HUES48 (cell line): ENCODE data around the gene CAPZA1.
"Not testable (repeated sequence)": the region's sequence is repeated elsewhere in the genome, so short reads cannot be mapped to it uniquely, and the experiment has no call there.

Source experiments
- H3K27ac ChIP-seq: one replicate; pipeline ENCODE4 v1.7.0; 2013; ENCODE audit warnings: low read depth, low read length, inconsistent platforms
- H3K27me3 ChIP-seq: 2 replicates; pipeline ENCODE4 v1.6.1; 2013; ENCODE audit warnings: mild to moderate bottlenecking, low read length; ENCODE audit not compliant: control insufficient read depth, insufficient read depth
- H3K36me3 ChIP-seq: 2 replicates; pipeline ENCODE4 v1.6.1; 2013; ENCODE audit warnings: low read length; ENCODE audit not compliant: control insufficient read depth, insufficient read depth
- H3K4me1 ChIP-seq: 2 replicates; pipeline ENCODE4 v1.6.1; 2013; ENCODE audit warnings: mild to moderate bottlenecking, low read length; ENCODE audit not compliant: control insufficient read depth, insufficient read depth
- H3K4me3 ChIP-seq: 2 replicates; pipeline ENCODE4 v1.5.1; 2013; ENCODE audit warnings: mild to moderate bottlenecking, low read depth, low read length
- H3K9ac ChIP-seq: 2 replicates; pipeline ENCODE4 v1.6.1; 2013; ENCODE audit warnings: mild to moderate bottlenecking, low read depth, low read length, moderate library complexity
- H3K9me3 ChIP-seq: 2 replicates; pipeline ENCODE4 v1.6.1; 2013; ENCODE audit warnings: low read length; ENCODE audit not compliant: control insufficient read depth, insufficient read depth

CAPZA1 gene

GRCh38 chr1:112629256-112629655 lies 9.6 kb downstream of the CAPZA1 start:
- H3K27ac ChIP-seq = no peak overlapping the region
- H3K4me1 ChIP-seq = no peaks in the 10 kb centered on the region
- peaks cover 23% of the 10 kb centered on the region for H3K36me3 ChIP-seq

GRCh38 chr1:112633628-112634027 lies 14.0 kb downstream of the CAPZA1 start:
- no peaks in the 10 kb centered on the region for H3K9me3 ChIP-seq
- H3K27me3 ChIP-seq = no peaks in the 10 kb centered on the region
- H3K36me3 ChIP-seq = 0 out of 2 replicates have a peak, but pooled peaks cover 10% of the 10 kb centered on the region
- H3K9ac ChIP-seq = no peak overlapping the region
- no peaks in the 10 kb centered on the region for H3K4me1 ChIP-seq
- no peak overlapping the region for H3K4me3 ChIP-seq
- no peak overlapping the region for H3K27ac ChIP-seq

More at GRCh38 chr1:112629256-112629655, 9.6 kb downstream of the CAPZA1 start:
- H3K27me3 ChIP-seq = no peaks in the 10 kb centered on the region
- H3K4me3 ChIP-seq = no peak overlapping the region
- H3K9me3 ChIP-seq = no peaks in the 10 kb centered on the region
- no peak overlapping the region for H3K9ac ChIP-seq

- Histone ChIP-seq H3K9ac (no peak overlapping the region), H3K9me3 (peaks cover 4% of the 10 kb centered on the region; the same call in 1 of the 2 replicates), H3K4me1 (no peaks in the 10 kb centered on the region), H3K4me3 (no peak overlapping the region), H3K27me3 (no peaks in the 10 kb centered on the region), H3K27ac (no peak overlapping the region), H3K36me3 (0 out of 2 replicates have a peak, but pooled peaks cover 7% of the 10 kb centered on the region)
Measured at GRCh38 chr1:112634367-112634766, 14.7 kb downstream of the CAPZA1 start.

- Histone ChIP-seq H3K27me3 (no peaks in the 10 kb centered on the region), H3K4me1 (no peaks in the 10 kb centered on the region), H3K4me3 (no peak overlapping the region), H3K9ac (no peak overlapping the region), H3K36me3 (0 out of 2 replicates have a peak, but pooled peaks cover 3% of the 10 kb centered on the region), H3K9me3 (peaks cover 5% of the 10 kb centered on the region; the same call in 1 of the 2 replicates), H3K27ac (no peak overlapping the region)
Measured at GRCh38 chr1:112636056-112636455, 16.4 kb downstream of the CAPZA1 start.

DNA sequence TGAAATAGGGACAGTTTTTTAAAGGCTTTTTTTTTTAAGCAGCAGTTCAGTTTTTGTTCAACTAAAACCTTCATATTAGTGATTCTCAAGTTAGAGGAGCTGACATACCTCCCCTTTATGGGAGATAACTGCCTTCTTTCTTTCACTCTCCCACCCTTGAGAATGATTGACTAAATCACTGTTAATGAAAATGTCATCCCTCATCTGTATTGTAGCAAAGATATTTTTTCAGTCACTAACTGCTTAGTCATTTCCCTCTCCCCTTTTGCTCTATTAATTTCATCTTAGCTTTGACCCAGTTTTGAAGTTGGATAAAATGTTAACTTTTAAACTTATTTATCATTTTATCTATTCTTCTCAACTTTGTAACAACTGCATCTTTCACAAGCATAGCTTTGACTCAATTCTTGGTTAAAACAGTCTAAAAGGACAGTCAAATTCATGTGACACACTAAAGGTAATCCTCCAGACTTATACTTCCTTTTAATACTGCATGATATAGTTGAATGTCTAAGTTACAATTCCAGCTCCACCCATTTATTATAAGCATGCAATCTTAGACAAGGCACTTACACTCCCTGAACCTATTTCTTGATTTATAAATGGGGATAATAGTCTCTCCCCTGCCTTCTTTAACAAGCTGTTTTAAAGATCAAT lies 17.1 kb downstream of the CAPZA1 start:
- H3K9ac ChIP-seq = no peak overlapping the region
- no peak overlapping the region for H3K4me3 ChIP-seq
- H3K36me3 ChIP-seq = no peaks in the 10 kb centered on the region
- H3K27me3 ChIP-seq = no peaks in the 10 kb centered on the region
- H3K4me1 ChIP-seq = no peaks in the 10 kb centered on the region
- no peak overlapping the region for H3K27ac ChIP-seq
- peaks cover 5% of the 10 kb centered on the region; the same call in 1 of the 2 replicates for H3K9me3 ChIP-seq

DNA sequence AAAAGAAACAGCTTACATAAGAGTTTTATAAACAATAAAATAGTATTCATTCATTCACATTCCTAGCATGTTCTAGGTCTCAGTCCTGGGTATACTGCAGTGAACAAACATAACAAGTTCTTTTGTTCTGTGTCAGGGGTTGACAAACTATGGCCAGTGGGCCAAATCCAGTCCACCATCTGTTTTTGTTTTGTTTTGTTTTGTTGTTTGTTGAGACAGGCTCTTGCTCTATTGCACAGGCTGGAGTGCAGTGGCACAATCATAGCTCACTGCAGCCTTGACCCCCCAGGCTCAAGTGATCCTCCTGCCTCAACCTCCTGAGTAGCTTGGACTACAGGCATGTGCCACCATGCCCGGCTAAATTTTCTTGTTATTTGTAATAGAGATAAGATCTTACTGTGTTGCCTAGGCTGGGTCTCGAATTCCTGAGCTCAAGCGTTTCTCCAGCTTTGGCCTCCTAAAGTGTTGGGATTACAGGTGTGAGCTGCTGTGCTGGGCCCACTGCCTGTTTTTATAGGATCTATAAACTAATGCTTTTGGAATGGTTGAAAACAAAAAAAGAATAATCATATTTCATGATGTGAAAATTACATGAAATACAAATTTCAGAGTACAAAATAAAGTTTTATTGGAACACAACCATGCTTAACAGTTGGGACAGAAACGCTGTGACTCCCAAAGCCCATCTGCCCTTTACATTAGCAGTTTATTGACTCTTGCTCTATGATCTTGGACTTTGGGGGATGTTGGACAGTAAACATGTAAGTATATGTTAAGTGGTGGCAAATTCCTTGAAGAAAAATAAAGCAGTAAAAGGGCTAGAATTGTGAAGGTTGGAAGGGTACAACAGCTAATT lies 17.9 kb downstream of the CAPZA1 start:
- Histone ChIP-seq H3K36me3 (no peaks in the 10 kb centered on the region), H3K27me3 (no peaks in the 10 kb centered on the region), H3K4me3 (no peak overlapping the region), H3K4me1 (no peaks in the 10 kb centered on the region), H3K27ac (no peak overlapping the region), H3K9ac (no peak overlapping the region), H3K9me3 (peaks cover 5% of the 10 kb centered on the region; the same call in 1 of the 2 replicates)

DNA sequence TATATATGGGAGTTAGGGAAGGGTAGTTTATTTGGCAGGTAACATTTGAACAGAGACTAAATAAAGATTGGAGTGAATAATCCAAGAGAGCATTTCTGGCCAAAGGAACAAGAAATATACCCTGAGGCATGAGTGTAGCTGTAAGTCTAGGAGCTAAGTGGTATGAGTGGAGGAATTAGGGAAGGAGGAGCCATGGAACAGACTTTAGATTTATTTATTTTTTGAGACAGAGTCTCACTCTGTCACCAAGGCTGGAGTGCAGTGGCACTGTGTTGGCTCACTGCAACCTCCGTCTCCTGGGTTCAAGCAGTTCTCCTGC lies 18.4 kb downstream of the CAPZA1 start:
- no peak overlapping the region for H3K9ac ChIP-seq
- H3K9me3 ChIP-seq = peaks cover 5% of the 10 kb centered on the region; the same call in 1 of the 2 replicates
- no peaks in the 10 kb centered on the region for H3K27me3 ChIP-seq
- no peaks in the 10 kb centered on the region for H3K36me3 ChIP-seq
- no peak overlapping the region for H3K4me3 ChIP-seq
- H3K4me1 ChIP-seq = no peaks in the 10 kb centered on the region
- no peak overlapping the region for H3K27ac ChIP-seq

DNA sequence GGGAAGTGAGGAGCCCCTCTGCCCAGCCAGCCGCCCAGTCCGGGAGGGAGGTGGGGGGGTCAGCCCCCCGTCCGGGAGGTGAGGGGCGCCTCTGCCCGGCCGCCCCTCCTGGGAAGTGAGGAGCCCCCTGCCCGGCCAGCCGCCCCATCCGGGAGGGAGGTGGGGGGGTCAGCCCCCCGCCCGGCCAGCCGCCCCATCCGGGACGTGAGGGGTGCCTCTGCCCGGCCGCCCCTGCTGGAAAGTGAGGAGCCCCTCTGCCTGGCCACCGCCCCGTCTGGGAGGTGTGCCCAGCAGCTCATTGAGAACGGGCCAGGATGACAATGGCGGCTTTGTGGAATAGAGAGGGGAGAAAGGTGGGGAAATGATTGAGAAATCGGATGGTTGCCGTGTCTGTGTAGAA lies 20.8 kb downstream of the CAPZA1 start:
- H3K4me3 ChIP-seq, H3K9me3 ChIP-seq, H3K36me3 ChIP-seq, H3K27me3 ChIP-seq, H3K27ac ChIP-seq, H3K4me1 ChIP-seq, H3K9ac ChIP-seq: not testable (repeated sequence)

- no peaks in the 10 kb centered on the region for H3K4me1 ChIP-seq
- H3K4me3 ChIP-seq = no peak overlapping the region
- H3K27me3 ChIP-seq = no peaks in the 10 kb centered on the region
- no peak overlapping the region for H3K9ac ChIP-seq
- peaks cover 14% of the 10 kb centered on the region for H3K36me3 ChIP-seq
- peaks cover 5% of the 10 kb centered on the region; the same call in 1 of the 2 replicates for H3K9me3 ChIP-seq
- no peak overlapping the region for H3K27ac ChIP-seq
Measured at GRCh38 chr1:112643080-112643479, 23.4 kb downstream of the CAPZA1 start.

GRCh38 chr1:112646225-112646624 lies 26.6 kb downstream of the CAPZA1 start:
- Histone ChIP-seq H3K27me3 (no peaks in the 10 kb centered on the region), H3K4me3 (no peak overlapping the region), H3K9ac (no peak overlapping the region), H3K4me1 (no peaks in the 10 kb centered on the region), H3K36me3 (peaks cover 41% of the 10 kb centered on the region), H3K9me3 (no peaks in the 10 kb centered on the region), H3K27ac (no peak overlapping the region)

GRCh38 chr1:112651205-112651604 lies 31.6 kb downstream of the CAPZA1 start:
- H3K9ac ChIP-seq = no peak overlapping the region
- no peaks in the 10 kb centered on the region for H3K27me3 ChIP-seq
- no peak overlapping the region for H3K4me3 ChIP-seq
- no peak overlapping the region for H3K27ac ChIP-seq
- no peaks in the 10 kb centered on the region for H3K9me3 ChIP-seq
- H3K36me3 ChIP-seq = peaks cover 81% of the 10 kb centered on the region
- H3K4me1 ChIP-seq = no peaks in the 10 kb centered on the region
